H9 (cell line): ENCODE results near the gene PPFIA2. TPM values are rescaled to one million over a fixed set of nuclear protein-coding genes. Genes with fewer than 3 reads are reported as not detected.

Experiments
- DNase-seq: peaks from one replicate; pipeline ENCODE4 v3.0.0-alpha.2; 2017
- H2AFZ ChIP-seq: one replicate; pipeline ENCODE4 v1.6.1; 2013; ENCODE audit warnings: mild to moderate bottlenecking, low read length, control low read depth, moderate library complexity
- H2AK5ac ChIP-seq: 2 replicates; pipeline ENCODE4 v1.6.1; 2013; ENCODE audit warnings: low read length, control low read depth, mixed read lengths; ENCODE audit not compliant: insufficient read length
- H2BK120ac ChIP-seq: one replicate; pipeline ENCODE4 v1.6.1; 2013; ENCODE audit warnings: low read depth, mild to moderate bottlenecking, low read length, control low read depth, inconsistent platforms; ENCODE audit not compliant: poor library complexity, severe bottlenecking
- H2BK12ac ChIP-seq: 2 replicates; pipeline ENCODE4 v1.6.1; 2013; ENCODE audit warnings: low read length, control low read depth, mixed read lengths, low read depth; ENCODE audit not compliant: insufficient read length
- H2BK15ac ChIP-seq: 2 replicates; pipeline ENCODE4 v1.6.1; 2013; ENCODE audit warnings: low read depth, low read length, control low read depth
- H2BK20ac ChIP-seq: one replicate; pipeline ENCODE4 v1.6.1; 2013; ENCODE audit warnings: low read depth, mild to moderate bottlenecking, low read length, control low read depth, inconsistent platforms; ENCODE audit not compliant: poor library complexity, severe bottlenecking
- H2BK5ac ChIP-seq: 2 replicates; pipeline ENCODE4 v1.6.1; 2013; ENCODE audit warnings: low read length, control low read depth, mixed read lengths; ENCODE audit not compliant: insufficient read length
- H3K14ac ChIP-seq: 2 replicates; pipeline ENCODE4 v1.6.1; 2013; ENCODE audit warnings: low read length, control low read depth; ENCODE audit not compliant: insufficient read depth
- H3K18ac ChIP-seq: 2 replicates; pipeline ENCODE4 v1.6.1; 2013; ENCODE audit warnings: low read depth, mild to moderate bottlenecking, mixed read lengths, low read length, control low read depth; ENCODE audit not compliant: insufficient read length
- H3K23ac ChIP-seq: 2 replicates; pipeline ENCODE4 v1.6.1; 2013; ENCODE audit warnings: low read length, control low read depth, mixed read lengths, low read depth; ENCODE audit not compliant: insufficient read length
- H3K23me2 ChIP-seq: 2 replicates; pipeline ENCODE4 v1.6.1; 2013; ENCODE audit warnings: low read depth, mild to moderate bottlenecking, mixed read lengths, low read length, control low read depth; ENCODE audit not compliant: insufficient read length, poor library complexity, severe bottlenecking
- H3K27ac ChIP-seq: 2 replicates; pipeline ENCODE4 v1.5.1; 2013; ENCODE audit warnings: low read length, control low read depth, mixed read lengths, low read depth; ENCODE audit not compliant: insufficient read length
- H3K27me3 ChIP-seq: 2 replicates; pipeline ENCODE4 v1.6.1; 2013; ENCODE audit warnings: low read length, control low read depth, inconsistent platforms; ENCODE audit not compliant: insufficient read depth
- H3K4ac ChIP-seq: 2 replicates; pipeline ENCODE4 v1.6.1; 2013; ENCODE audit warnings: low read depth, mild to moderate bottlenecking, control low read depth, inconsistent platforms, low read length, moderate library complexity
- H3K4me1 ChIP-seq: 2 replicates; pipeline ENCODE4 v1.6.1; 2013; ENCODE audit warnings: low read length, control low read depth, inconsistent platforms; ENCODE audit not compliant: insufficient read depth
- H3K4me2 ChIP-seq: 2 replicates; pipeline ENCODE4 v1.6.1; 2013; ENCODE audit warnings: low read length, control low read depth, mixed read lengths; ENCODE audit not compliant: insufficient read length, insufficient read depth
- H3K56ac ChIP-seq: 2 replicates; pipeline ENCODE4 v1.6.1; 2013; ENCODE audit warnings: low read depth, mild to moderate bottlenecking, mixed read lengths, low read length, control low read depth; ENCODE audit not compliant: insufficient read length
- H3K79me1 ChIP-seq: 2 replicates; pipeline ENCODE4 v1.6.1; 2013; ENCODE audit warnings: low read depth, mild to moderate bottlenecking, moderate library complexity, low read length, control low read depth, inconsistent platforms; ENCODE audit not compliant: insufficient read depth, poor library complexity, severe bottlenecking
- H3K79me2 ChIP-seq: 2 replicates; pipeline ENCODE4 v1.6.1; 2013; ENCODE audit warnings: low read length, control low read depth, inconsistent platforms; ENCODE audit not compliant: insufficient read depth
- H3K9ac ChIP-seq: 2 replicates; pipeline ENCODE4 v1.6.1; 2013; ENCODE audit warnings: low read length, control low read depth, mixed read lengths; ENCODE audit not compliant: insufficient read length; ENCODE audit errors: extremely low read depth
- H3K9me3 ChIP-seq: one replicate; pipeline ENCODE4 v1.6.1; 2013; ENCODE audit warnings: low read depth, low read length, inconsistent platforms; ENCODE audit not compliant: control insufficient read depth
- H3T11ph ChIP-seq: one replicate; pipeline ENCODE4 v1.6.1; 2013; ENCODE audit warnings: mild to moderate bottlenecking, low read length, control low read depth, inconsistent platforms
- H4K20me1 ChIP-seq: one replicate; pipeline ENCODE4 v1.6.1; 2013; ENCODE audit not compliant: control insufficient read depth, insufficient read length, insufficient read depth
- H4K5ac ChIP-seq: 2 replicates; pipeline ENCODE4 v1.6.1; 2013; ENCODE audit warnings: low read depth, mild to moderate bottlenecking, mixed read lengths, low read length, control low read depth; ENCODE audit not compliant: insufficient read length
- H4K8ac ChIP-seq: replicated peaks from 2 replicates; pipeline ENCODE4 v1.6.1; 2013; ENCODE audit warnings: low read length, control low read depth, mixed read lengths, low read depth; ENCODE audit not compliant: insufficient read length
- H4K91ac ChIP-seq: 2 replicates; pipeline ENCODE4 v1.6.1; 2013; ENCODE audit warnings: low read depth, mild to moderate bottlenecking, moderate library complexity, mixed read lengths, low read length, control low read depth; ENCODE audit not compliant: insufficient read length
- H3K27ac Mint-ChIP-seq, 3 experiments: 2 replicates in 2 of 3; 3 replicates in 1 of 3; pipeline ENCODE4 v1.8.0; 2020 to 2021; ENCODE audit warnings: mixed read lengths in 3 of 3, mild to moderate bottlenecking in 1 of 3, moderate library complexity in 1 of 3
- H3K27me3 Mint-ChIP-seq: 2 replicates; pipeline ENCODE4 v1.8.0; 2021; ENCODE audit warnings: low read depth, mild to moderate bottlenecking, moderate library complexity, mixed read lengths
- H3K36me3 Mint-ChIP-seq, 3 experiments: 2 replicates in 2 of 3; 3 replicates in 1 of 3; pipeline ENCODE4 v1.8.0; 2020 to 2021; ENCODE audit warnings: low read depth in 3 of 3, mixed read lengths in 3 of 3; ENCODE audit not compliant: insufficient read depth in 1 of 3
- H3K4me1 Mint-ChIP-seq, 2 experiments: 2 replicates each; pipeline ENCODE4 v1.8.0; 2020; ENCODE audit warnings: mixed read lengths in 2 of 2
- H3K4me3 Mint-ChIP-seq, 2 experiments: 2 replicates in 1 of 2; 3 replicates in 1 of 2; pipeline ENCODE4 v1.8.0; 2020 to 2021; ENCODE audit warnings: mild to moderate bottlenecking in 2 of 2, mixed read lengths in 2 of 2, moderate library complexity in 1 of 2
- H3K9me3 Mint-ChIP-seq, 2 experiments: 2 replicates in 1 of 2; 3 replicates in 1 of 2; pipeline ENCODE4 v1.8.0; 2020; ENCODE audit warnings: mild to moderate bottlenecking in 2 of 2, mixed read lengths in 2 of 2, moderate library complexity in 1 of 2
- CTCF ChIP-seq: fragments of 200-600 bp; sonication (generic); conservative IDR thresholded peaks from 3 replicates; pipeline ENCODE4 v1.8.0; 2021; ENCODE audit warnings: antibody characterized with exemption, mild to moderate bottlenecking
- WGBS: extraction: QIAGEN DNeasy Blood & Tissue Kit; methylation state at CpG from one replicate; pipeline ENCODE4 v1.1.7; 2013; ENCODE audit warnings: missing lambda C conversion rate, low lambda C conversion rate, mixed read lengths; ENCODE audit not compliant: insufficient read length; ENCODE audit errors: extremely low coverage; 5-methylcytosine and 5-hydroxymethylcytosine counted together
- total RNA-seq: library from RNA; stranded (reverse); gene quantifications from 2 replicates; pipeline ENCODE4 v1.2.1, GENCODE V29; 2021

The PPFIA2 gene
- total RNA-seq, 1 experiment from 2014 or later, result 1.3 TPM

DNA sequence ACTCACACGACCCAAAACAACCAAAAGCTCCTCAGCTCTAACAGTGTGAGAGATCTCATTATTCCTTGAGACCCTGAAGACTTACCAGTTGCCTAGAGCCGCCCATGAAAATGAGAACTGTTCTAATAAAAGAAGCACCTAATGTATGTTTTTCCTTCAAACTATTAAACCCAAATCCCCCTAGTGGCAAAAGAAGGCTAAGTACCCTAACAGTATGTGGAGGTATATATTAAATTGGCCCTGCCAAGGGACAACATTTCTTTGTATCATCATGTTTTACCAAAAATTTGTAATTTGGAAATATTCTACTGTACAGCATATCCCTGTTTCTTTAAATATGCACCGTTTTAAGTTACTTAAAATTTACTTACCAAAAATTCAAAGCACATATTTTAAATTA, 38.0 kb upstream of the PPFIA2 start:
- Histone ChIP-seq H4K5ac (no peak overlapping the region), H3K9me3 (no peaks in the 10 kb centered on the region), H3K4me2 (no peak overlapping the region), H2BK20ac (no peak overlapping the region), H3K4ac (no peak overlapping the region), H3T11ph (no peak overlapping the region), H2AFZ (no peak overlapping the region), H3K27ac (no peak overlapping the region), H3K56ac (no peak overlapping the region), H3K79me2 (no peaks in the 10 kb centered on the region), H3K14ac (no peak overlapping the region), H2BK12ac (no peak overlapping the region), H2BK5ac (no peak overlapping the region), H2BK15ac (no peak overlapping the region), H3K18ac (no peak overlapping the region), H3K23ac (no peak overlapping the region), H4K91ac (no peak overlapping the region), H3K27me3 (no peaks in the 10 kb centered on the region), H4K8ac (no peak overlapping the region), H2BK120ac (no peak overlapping the region), H2AK5ac (no peak overlapping the region), H3K9ac (no peak overlapping the region), H3K79me1 (no peaks in the 10 kb centered on the region), H4K20me1 (no peaks in the 10 kb centered on the region), H3K23me2 (no peaks in the 10 kb centered on the region), H3K4me1 (peaks cover 4% of the 10 kb centered on the region)
- Mint-ChIP-seq H3K36me3 (no peaks in the 10 kb centered on the region), H3K9me3 (no peaks in the 10 kb centered on the region), H3K27ac (no peak overlapping the region), H3K4me3 (no peak overlapping the region), H3K27me3 (no peaks in the 10 kb centered on the region), H3K4me1 (peaks cover 30 to 32% of the 10 kb centered on the region in 2 experiments)
- no peak for DNase-seq
- no CpG with 5 or more reads among the region's 3 CpGs for WGBS
- TF ChIP-seq CTCF, result peak; percentile 71
